ENCODE results near the gene ANKMY1. TPM values are rescaled to one million over a fixed set of nuclear protein-coding genes. Genes with fewer than 3 reads are reported as not detected.

ANKMY1 gene
- total and polyA plus RNA-seq, 2 experiments from 2014 or later: 2.3 to 8.9 TPM

DNA sequence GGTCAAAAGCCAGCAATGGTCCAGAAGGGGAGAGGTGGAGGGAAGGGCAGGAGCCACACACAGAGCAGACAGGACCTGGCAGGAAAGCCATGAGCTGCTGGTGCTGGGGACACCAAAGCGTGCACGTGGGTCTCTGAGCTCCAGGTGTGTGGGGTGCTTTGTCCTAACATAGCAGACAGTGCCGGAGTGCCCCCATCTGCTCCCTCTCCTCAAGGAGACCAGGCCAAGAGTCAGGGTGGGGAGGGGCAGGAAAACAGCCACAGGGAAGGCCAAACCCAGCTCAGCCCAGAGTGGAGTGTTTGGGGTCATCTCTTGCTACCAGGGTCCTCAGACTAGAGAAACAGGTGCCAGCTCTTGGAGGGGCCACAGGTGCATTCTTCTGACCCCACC, 126.5 kb downstream of the ANKMY1 start:
- Histone ChIP-seq H3K4me1 (ENCODE audit: insufficient read depth) (0 out of 2 replicates have a peak, but pooled peaks cover 3% of the 10 kb centered on the region), H3K36me3 (ENCODE audit: insufficient read depth) (no peaks in the 10 kb centered on the region), H3K27me3 (ENCODE audit: insufficient read depth) (peaks cover under 1% of the 10 kb centered on the region; the same call in 1 of the 2 replicates), H4K20me1 (replicated peaks; ENCODE audit: insufficient read depth) (no peaks in the 10 kb centered on the region), H3K9me2 (ENCODE audit: insufficient read depth) (no peaks in the 10 kb centered on the region), H3K27ac (ENCODE audit: low read depth) (no peak overlapping the region), H3K79me2 (replicated peaks; ENCODE audit: insufficient read depth) (no peaks in the 10 kb centered on the region), H3K4me2 (no peak overlapping the region), H3F3A (replicated peaks; ENCODE audit: low read depth) (0 out of 2 replicates have a peak, but pooled peaks cover 2% of the 10 kb centered on the region), H3K4me3 (no peak overlapping the region), H2AFZ (no peak overlapping the region)
- peaks cover 6% of the 10 kb centered on the region; the same call in 2 of the 3 replicates for H3K9me3 Mint-ChIP-seq
- H3K4me1 Mint-ChIP-seq: peaks cover 6% of the 10 kb centered on the region; the same call in 2 of the 3 replicates
- no peaks in the 10 kb centered on the region for H3K36me3 Mint-ChIP-seq (ENCODE audit: low read depth)
- DNase-seq (ENCODE audit: low spot score) (no peak), ATAC-seq (no peak)
- TF ChIP-seq JUNB (IDR thresholded peaks at IDR 0.05; ENCODE audit: unreplicated experiment): no peak
- no peak for TF ChIP-seq NANOG (IDR thresholded peaks at IDR 0.05; ENCODE audit: borderline replicate concordance)
- TF ChIP-seq EZH2 (IDR thresholded peaks at IDR 0.05; ENCODE audit: low read depth, unreplicated experiment): no peak
- no peak for TF ChIP-seq STAT1 (IDR thresholded peaks at IDR 0.05; ENCODE audit: unreplicated experiment)
- TF ChIP-seq, protein P1, sequence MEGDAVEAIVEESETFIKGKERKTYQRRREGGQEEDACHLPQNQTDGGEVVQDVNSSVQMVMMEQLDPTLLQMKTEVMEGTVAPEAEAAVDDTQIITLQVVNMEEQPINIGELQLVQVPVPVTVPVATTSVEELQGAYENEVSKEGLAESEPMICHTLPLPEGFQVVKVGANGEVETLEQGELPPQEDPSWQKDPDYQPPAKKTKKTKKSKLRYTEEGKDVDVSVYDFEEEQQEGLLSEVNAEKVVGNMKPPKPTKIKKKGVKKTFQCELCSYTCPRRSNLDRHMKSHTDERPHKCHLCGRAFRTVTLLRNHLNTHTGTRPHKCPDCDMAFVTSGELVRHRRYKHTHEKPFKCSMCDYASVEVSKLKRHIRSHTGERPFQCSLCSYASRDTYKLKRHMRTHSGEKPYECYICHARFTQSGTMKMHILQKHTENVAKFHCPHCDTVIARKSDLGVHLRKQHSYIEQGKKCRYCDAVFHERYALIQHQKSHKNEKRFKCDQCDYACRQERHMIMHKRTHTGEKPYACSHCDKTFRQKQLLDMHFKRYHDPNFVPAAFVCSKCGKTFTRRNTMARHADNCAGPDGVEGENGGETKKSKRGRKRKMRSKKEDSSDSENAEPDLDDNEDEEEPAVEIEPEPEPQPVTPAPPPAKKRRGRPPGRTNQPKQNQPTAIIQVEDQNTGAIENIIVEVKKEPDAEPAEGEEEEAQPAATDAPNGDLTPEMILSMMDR (conservative IDR thresholded peaks at IDR 0.05; ENCODE audit: low read depth in 2 of 2): no peak
- TF ChIP-seq, protein P2, sequence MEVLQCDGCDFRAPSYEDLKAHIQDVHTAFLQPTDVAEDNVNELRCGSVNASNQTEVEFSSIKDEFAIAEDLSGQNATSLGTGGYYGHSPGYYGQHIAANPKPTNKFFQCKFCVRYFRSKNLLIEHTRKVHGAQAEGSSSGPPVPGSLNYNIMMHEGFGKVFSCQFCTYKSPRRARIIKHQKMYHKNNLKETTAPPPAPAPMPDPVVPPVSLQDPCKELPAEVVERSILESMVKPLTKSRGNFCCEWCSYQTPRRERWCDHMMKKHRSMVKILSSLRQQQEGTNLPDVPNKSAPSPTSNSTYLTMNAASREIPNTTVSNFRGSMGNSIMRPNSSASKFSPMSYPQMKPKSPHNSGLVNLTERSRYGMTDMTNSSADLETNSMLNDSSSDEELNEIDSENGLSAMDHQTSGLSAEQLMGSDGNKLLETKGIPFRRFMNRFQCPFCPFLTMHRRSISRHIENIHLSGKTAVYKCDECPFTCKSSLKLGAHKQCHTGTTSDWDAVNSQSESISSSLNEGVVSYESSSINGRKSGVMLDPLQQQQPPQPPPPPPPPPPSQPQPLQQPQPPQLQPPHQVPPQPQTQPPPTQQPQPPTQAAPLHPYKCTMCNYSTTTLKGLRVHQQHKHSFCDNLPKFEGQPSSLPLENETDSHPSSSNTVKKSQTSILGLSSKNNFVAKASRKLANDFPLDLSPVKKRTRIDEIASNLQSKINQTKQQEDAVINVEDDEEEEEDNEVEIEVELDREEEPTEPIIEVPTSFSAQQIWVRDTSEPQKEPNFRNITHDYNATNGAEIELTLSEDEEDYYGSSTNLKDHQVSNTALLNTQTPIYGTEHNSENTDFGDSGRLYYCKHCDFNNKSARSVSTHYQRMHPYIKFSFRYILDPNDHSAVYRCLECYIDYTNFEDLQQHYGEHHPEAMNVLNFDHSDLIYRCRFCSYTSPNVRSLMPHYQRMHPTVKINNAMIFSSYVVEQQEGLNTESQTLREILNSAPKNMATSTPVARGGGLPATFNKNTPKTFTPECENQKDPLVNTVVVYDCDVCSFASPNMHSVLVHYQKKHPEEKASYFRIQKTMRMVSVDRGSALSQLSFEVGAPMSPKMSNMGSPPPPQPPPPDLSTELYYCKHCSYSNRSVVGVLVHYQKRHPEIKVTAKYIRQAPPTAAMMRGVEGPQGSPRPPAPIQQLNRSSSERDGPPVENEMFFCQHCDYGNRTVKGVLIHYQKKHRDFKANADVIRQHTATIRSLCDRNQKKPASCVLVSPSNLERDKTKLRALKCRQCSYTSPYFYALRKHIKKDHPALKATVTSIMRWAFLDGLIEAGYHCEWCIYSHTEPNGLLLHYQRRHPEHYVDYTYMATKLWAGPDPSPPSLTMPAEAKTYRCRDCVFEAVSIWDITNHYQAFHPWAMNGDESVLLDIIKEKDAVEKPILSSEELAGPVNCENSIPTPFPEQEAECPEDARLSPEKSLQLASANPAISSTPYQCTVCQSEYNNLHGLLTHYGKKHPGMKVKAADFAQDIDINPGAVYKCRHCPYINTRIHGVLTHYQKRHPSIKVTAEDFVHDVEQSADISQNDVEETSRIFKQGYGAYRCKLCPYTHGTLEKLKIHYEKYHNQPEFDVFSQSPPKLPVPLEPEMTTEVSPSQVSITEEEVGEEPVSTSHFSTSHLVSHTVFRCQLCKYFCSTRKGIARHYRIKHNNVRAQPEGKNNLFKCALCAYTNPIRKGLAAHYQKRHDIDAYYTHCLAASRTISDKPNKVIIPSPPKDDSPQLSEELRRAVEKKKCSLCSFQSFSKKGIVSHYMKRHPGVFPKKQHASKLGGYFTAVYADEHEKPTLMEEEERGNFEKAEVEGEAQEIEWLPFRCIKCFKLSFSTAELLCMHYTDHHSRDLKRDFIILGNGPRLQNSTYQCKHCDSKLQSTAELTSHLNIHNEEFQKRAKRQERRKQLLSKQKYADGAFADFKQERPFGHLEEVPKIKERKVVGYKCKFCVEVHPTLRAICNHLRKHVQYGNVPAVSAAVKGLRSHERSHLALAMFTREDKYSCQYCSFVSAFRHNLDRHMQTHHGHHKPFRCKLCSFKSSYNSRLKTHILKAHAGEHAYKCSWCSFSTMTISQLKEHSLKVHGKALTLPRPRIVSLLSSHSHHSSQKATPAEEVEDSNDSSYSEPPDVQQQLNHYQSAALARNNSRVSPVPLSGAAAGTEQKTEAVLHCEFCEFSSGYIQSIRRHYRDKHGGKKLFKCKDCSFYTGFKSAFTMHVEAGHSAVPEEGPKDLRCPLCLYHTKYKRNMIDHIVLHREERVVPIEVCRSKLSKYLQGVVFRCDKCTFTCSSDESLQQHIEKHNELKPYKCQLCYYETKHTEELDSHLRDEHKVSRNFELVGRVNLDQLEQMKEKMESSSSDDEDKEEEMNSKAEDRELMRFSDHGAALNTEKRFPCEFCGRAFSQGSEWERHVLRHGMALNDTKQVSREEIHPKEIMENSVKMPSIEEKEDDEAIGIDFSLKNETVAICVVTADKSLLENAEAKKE (CRISPR knock-in tag; IDR thresholded peaks at IDR 0.05): no peak
- no peak for TF ChIP-seq POLR2AphosphoS5 (IDR thresholded peaks at IDR 0.05; ENCODE audit: low read depth)
- no peak overlapping the region for H3K4me3 Mint-ChIP-seq
- H3K27ac Mint-ChIP-seq: no peak overlapping the region
- peaks cover 6% of the 10 kb centered on the region for H3K27me3 Mint-ChIP-seq (ENCODE audit: insufficient read depth, low read depth, poor library complexity)
